Spleen (tissue), 13 donors: ENCODE data around the gene SMARCAL1. TPM values are rescaled to one million over a fixed set of nuclear protein-coding genes. Genes with fewer than 3 reads are reported as not detected.

Source experiments
- DNase-seq: peaks from one replicate; pipeline ENCODE4 v3.0.0-alpha.2; 2020
- H3K27ac ChIP-seq, 8 donors: fragments of 200-600 bp; sonication (generic) in 7 of 8; 1 replicate in 4 of 8; 2 replicates in 4 of 8; pipeline versions ENCODE4 v1.5.0 to v1.8.0; 2016 to 2021; ENCODE audit warnings: inconsistent platforms in 4 of 8, mild to moderate bottlenecking in 4 of 8, moderate library complexity in 1 of 8
- H3K27me3 ChIP-seq, 7 donors: fragments of 200-600 bp; sonication (generic) in 6 of 7; replicated peaks in 1 of 7; 1 replicate in 4 of 7; 2 replicates in 3 of 7; pipeline versions ENCODE4 v1.5.0 to v1.8.0; 2016 to 2021; ENCODE audit warnings: inconsistent platforms in 3 of 7, mild to moderate bottlenecking in 1 of 7
- H3K36me3 ChIP-seq, 6 donors: fragments of 200-600 bp; sonication (generic) in 5 of 6; 1 replicate in 4 of 6; 2 replicates in 2 of 6; pipeline versions ENCODE4 v1.5.0 to v1.8.0; 2016 to 2021; ENCODE audit warnings: inconsistent platforms in 2 of 6
- H3K4me1 ChIP-seq, 6 donors: fragments of 200-600 bp; sonication (generic) in 5 of 6; 1 replicate in 3 of 6; 2 replicates in 3 of 6; pipeline versions ENCODE4 v1.5.0 to v1.8.0; 2016 to 2021; ENCODE audit warnings: inconsistent platforms in 3 of 6
- H3K4me3 ChIP-seq, 8 donors: fragments of 200-600 bp; sonication (generic) in 7 of 8; 1 replicate in 4 of 8; 2 replicates in 4 of 8; pipeline versions ENCODE4 v1.5.0 to v1.8.0; 2016 to 2021; ENCODE audit warnings: inconsistent platforms in 4 of 8, mild to moderate bottlenecking in 4 of 8, moderate library complexity in 2 of 8
- H3K9me3 ChIP-seq, 8 donors: fragments of 200-600 bp; sonication (generic) in 7 of 8; 1 replicate in 4 of 8; 2 replicates in 4 of 8; pipeline versions ENCODE4 v1.5.0 to v1.8.0; 2016 to 2021; ENCODE audit warnings: inconsistent platforms in 4 of 8
- POLR2A ChIP-seq, 3 donors: fragments of 450-650 bp; IDR thresholded peaks; one replicate each; pipeline ENCODE4 v1.5.1; 2017; ENCODE audit warnings: antibody characterized with exemption in 3 of 3, mild to moderate bottlenecking in 1 of 3
- POLR2AphosphoS5 ChIP-seq, 3 donors: sonication (generic); formaldehyde crosslinking; IDR thresholded peaks; one replicate each; pipeline ENCODE4 v1.5.1; 2017; ENCODE audit warnings: antibody characterized with exemption in 3 of 3
- WGBS, 5 donors: extraction: QIAGEN DNeasy Blood & Tissue Kit in 3 of 5; methylation state at CpG; one replicate each; pipeline versions ENCODE4 v1.1.5 to v1.1.7; 2013 to 2018; 5-methylcytosine and 5-hydroxymethylcytosine counted together
- intact Hi-C: fragments of 100-400 bp; cut with DNase I; formaldehyde crosslinking; loops from one replicate; pipeline ENCODE4 v1.15.0; 2023; ENCODE audit warnings: low total_unique reads
- long read RNA-seq, 2 donors: transcript quantifications; one replicate each; lab custom pipeline, GENCODE V29; 2026
- polyA plus RNA-seq, 3 donors: library from polyadenylated mRNA; stranded (reverse); fragments of 200-250 nt; gene quantifications; one replicate each; pipeline ENCODE4 v1.2.1, GENCODE V29; 2013
- total RNA-seq, 7 donors: library from RNA; depleted of rRNA in 3 of 7; stranded (reverse); fragments of >200 nt in 3 of 7; fragmentation: NEBNext Ultra II Directional in 4 of 7; extraction: Animal tissue kit (Norgen Biotek cat#: 25700) in 4 of 7; gene quantifications; one replicate each; pipeline versions ENCODE4 v1.1.0 to v1.2.1, GENCODE V29; 2016 to 2021
- TF ChIP-seq, protein P1 (sequence below), 11 experiments: fragments of 200-600 bp in 7 of 11; fragments of 450-650 bp in 4 of 11; sonication (generic) in 4 of 11; IDR thresholded peaks in 8 of 11; conservative IDR thresholded peaks in 3 of 11; 1 replicate in 7 of 11; 2 replicates in 4 of 11; pipeline versions ENCODE4 v1.4.0 to v1.8.0; 2016 to 2021; ENCODE audit warnings: antibody characterized with exemption in 11 of 11, inconsistent platforms in 4 of 11, mild to moderate bottlenecking in 1 of 11
- donor health status: healthy with polysubstance abuse.
- donor health status: DM: no; HTN: no; CAD: no; lungs with moderate emphysema.
- donor health status: DM: no; HTN: no; CAD: no.
- donor health status: Bipolar disorder and iron deficiency.
- donor health status: healthy.
- donor health status: DM: no; HTN: no; CAD: no.
- donor health status: DM: yes; HTN: yes; CAD: no.

Gene SMARCAL1
- 10 to 100 TPM; 21.9 to 34.9 (median 25.4) TPM for total RNA-seq
- 10 to 100 TPM in 1 of 3 donors, 1 to 10 TPM in 2; 7.3 to 10.4 (median 7.9) TPM for polyA plus RNA-seq
- long read RNA-seq, donor 1, partial matches to known transcripts: 11 of 14 reads
- long read RNA-seq, donor 1, other reads (novel, unspliced or antisense): 0 of 14 reads
- long read RNA-seq, donor 2, partial matches to known transcripts: 0 of 2 reads
- long read RNA-seq, donor 2, other reads (novel, unspliced or antisense): 0 of 2 reads

DNA sequence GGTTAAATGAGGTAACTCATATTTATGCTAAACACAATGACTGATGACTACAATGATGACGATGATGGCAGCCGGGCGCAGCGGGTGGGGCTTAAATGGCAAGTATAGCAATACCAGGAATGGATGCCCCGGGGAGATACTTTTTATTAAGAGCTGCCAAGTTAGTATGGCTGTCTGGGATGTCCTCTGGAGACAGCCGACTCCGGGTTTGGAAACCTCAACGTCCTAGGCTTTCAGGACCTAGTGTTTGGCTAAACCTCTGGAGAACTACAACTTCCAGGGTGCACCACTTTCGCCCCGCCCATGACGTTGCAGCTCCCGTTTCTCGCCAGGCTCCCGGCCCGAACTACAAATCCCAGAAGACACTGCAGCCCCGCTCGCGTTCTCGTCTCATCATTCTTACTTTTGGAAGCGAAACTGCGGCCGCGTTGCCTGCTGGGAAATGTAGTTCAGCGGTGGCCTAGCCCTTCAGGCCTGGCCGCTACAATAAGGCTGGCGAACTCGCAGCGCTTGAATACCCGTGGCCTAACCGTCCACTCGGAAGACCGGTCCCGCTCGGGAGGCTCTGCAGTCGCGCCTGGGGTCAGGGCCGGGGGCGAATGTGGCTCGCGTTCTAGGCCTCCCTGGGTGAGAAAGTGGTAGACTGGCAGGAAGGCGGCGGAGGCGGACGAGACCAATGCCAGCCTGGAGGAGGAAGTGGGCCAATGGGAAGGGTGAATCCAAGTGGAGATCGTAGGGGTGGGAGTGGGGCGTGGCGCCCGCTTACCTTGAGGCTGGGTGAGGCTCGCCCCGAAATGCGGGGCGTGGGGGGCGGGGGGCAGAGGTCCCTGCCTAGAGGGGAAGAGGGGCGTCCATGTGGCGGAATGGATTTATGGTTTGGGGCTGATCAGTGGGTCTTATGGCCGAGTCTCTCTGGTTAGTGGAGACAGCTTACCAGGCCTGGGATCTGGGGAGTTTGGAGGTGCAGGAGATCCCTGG, at the start of gene SMARCAL1:
Gene SMARCAL1, plus strand, starts transcription at position 463 of the 978 bp plus-strand sequence. CDS start 2,221 bp downstream, outside the sequence.
- peak; percentile 90 to 93 (median 91) for TF ChIP-seq POLR2AphosphoS5 (IDR thresholded peaks at IDR 0.05)
- TF ChIP-seq POLR2A (IDR thresholded peaks at IDR 0.05): no peak
- TF ChIP-seq, protein P1, sequence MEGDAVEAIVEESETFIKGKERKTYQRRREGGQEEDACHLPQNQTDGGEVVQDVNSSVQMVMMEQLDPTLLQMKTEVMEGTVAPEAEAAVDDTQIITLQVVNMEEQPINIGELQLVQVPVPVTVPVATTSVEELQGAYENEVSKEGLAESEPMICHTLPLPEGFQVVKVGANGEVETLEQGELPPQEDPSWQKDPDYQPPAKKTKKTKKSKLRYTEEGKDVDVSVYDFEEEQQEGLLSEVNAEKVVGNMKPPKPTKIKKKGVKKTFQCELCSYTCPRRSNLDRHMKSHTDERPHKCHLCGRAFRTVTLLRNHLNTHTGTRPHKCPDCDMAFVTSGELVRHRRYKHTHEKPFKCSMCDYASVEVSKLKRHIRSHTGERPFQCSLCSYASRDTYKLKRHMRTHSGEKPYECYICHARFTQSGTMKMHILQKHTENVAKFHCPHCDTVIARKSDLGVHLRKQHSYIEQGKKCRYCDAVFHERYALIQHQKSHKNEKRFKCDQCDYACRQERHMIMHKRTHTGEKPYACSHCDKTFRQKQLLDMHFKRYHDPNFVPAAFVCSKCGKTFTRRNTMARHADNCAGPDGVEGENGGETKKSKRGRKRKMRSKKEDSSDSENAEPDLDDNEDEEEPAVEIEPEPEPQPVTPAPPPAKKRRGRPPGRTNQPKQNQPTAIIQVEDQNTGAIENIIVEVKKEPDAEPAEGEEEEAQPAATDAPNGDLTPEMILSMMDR (IDR thresholded peaks at IDR 0.05 in 8 of 11, conservative IDR thresholded peaks at IDR 0.05 in 3 of 11): peak in 3 of 11 experiments; percentile 10 to 15 (median 11)
- intact Hi-C loops: loop anchor here (10.0 kb wide), 1 partner anchor 82 kb away; the partner anchor contains the start of gene RPL37A
- peaks cover 0 to 33% (median 15%) of the 10 kb centered on the region in 6 donors for H3K4me1 ChIP-seq
- H3K27ac ChIP-seq: peak within 1 kb of the TSS; percentile 89 to 98 (median 95)
- 6 to 7% (median 7%) methylated on average over 51 to 56 of the region's 56 CpGs for WGBS, 5 donors
- peak; percentile 99 for DNase-seq
- no peaks in the 10 kb centered on the region for H3K9me3 ChIP-seq
- no peaks in the 10 kb centered on the region for H3K27me3 ChIP-seq
- H3K4me3 ChIP-seq: peak within 1 kb of the TSS; percentile 49 to 85 (median 62)
- peaks cover 0 to 30% (median 23%) of the 10 kb centered on the region in 6 donors for H3K36me3 ChIP-seq

- H3K36me3 ChIP-seq: no peaks in the 10 kb centered on the region
- no peak overlapping the region for H3K27ac ChIP-seq
- H3K4me3 ChIP-seq: no peak overlapping the region
- no peak for DNase-seq
- peaks cover 0 to 39% (median 0%) of the 10 kb centered on the region in 7 donors for H3K27me3 ChIP-seq
- no peaks in the 10 kb centered on the region for H3K9me3 ChIP-seq
- intact Hi-C loops: no loop called here
- no peaks in the 10 kb centered on the region for H3K4me1 ChIP-seq
- TF ChIP-seq POLR2AphosphoS5 (IDR thresholded peaks at IDR 0.05) (no peak), POLR2A (IDR thresholded peaks at IDR 0.05) (no peak)
- TF ChIP-seq, protein P1 (IDR thresholded peaks at IDR 0.05 in 8 of 11, conservative IDR thresholded peaks at IDR 0.05 in 3 of 11): no peak
- 63 to 77% (median 67%) methylated on average over 2 of the region's 2 CpGs for WGBS, 5 donors
These were observed 49.6 kb upstream of the SMARCAL1 start for GRCh38 chr2:216362730-216363129.

GRCh38 chr2:216363221-216363620, 49.1 kb upstream of the SMARCAL1 start:
- H3K9me3 ChIP-seq: no peaks in the 10 kb centered on the region
- peaks cover 0 to 44% (median 0%) of the 10 kb centered on the region in 7 donors for H3K27me3 ChIP-seq
- TF ChIP-seq, protein P1 (IDR thresholded peaks at IDR 0.05 in 8 of 11, conservative IDR thresholded peaks at IDR 0.05 in 3 of 11): no peak
- TF ChIP-seq POLR2AphosphoS5 (IDR thresholded peaks at IDR 0.05) (no peak), POLR2A (IDR thresholded peaks at IDR 0.05) (no peak)
- H3K4me3 ChIP-seq: no peak overlapping the region
- 63 to 89% (median 83%) methylated on average over 3 of the region's 3 CpGs for WGBS, 5 donors
- intact Hi-C loops: no loop called here
- no peak overlapping the region for H3K27ac ChIP-seq
- no peaks in the 10 kb centered on the region for H3K4me1 ChIP-seq
- H3K36me3 ChIP-seq: no peaks in the 10 kb centered on the region
- no peak for DNase-seq
